Fibroblast of pulmonary artery (primary cell): Measurements from ENCODE around the gene OFD1.

Experiments used
- DNase-seq: peaks from one replicate; pipeline ENCODE4 v3.0.0-alpha.2; 2010; ENCODE audit warnings: low read depth
- H3K4me3 ChIP-seq: replicated peaks from 2 replicates; pipeline ENCODE4 v1.5.1; 2011; ENCODE audit warnings: low read depth, mild to moderate bottlenecking, control low read depth, low read length, moderate library complexity
- CTCF ChIP-seq: IDR thresholded peaks from 2 replicates; pipeline ENCODE4 v1.5.1; 2011; ENCODE audit warnings: mild to moderate bottlenecking, control low read depth, low read length, inconsistent platforms; ENCODE audit errors: missing control alignments

Gene OFD1

DNA sequence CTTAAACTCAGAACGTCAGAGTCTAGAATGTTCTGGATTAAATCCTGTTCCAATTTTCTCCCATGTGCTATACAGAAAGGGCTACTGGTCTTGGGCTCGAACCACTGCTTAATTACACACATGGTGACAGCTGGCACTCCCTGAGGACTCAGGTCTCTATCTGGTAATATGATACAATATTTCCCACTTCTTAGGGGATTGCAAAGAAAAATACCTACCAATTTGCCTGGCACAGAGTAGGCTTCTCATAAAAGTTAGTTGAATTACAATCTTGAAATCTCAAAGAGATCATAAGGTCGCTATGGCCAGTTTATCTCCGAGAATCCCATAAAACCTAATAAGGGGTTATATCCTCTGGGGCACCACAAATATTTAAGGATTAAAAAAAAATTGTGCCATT is 73.7 kb downstream of the OFD1 start:
- no peak for DNase-seq
- TF ChIP-seq CTCF = no peak
- H3K4me3 ChIP-seq = no peak overlapping the region

GRCh38 chrX:13808865-13809264 is 74.3 kb downstream of the OFD1 start:
- no peak for TF ChIP-seq CTCF
- DNase-seq = no peak
- no peak overlapping the region for H3K4me3 ChIP-seq

DNA sequence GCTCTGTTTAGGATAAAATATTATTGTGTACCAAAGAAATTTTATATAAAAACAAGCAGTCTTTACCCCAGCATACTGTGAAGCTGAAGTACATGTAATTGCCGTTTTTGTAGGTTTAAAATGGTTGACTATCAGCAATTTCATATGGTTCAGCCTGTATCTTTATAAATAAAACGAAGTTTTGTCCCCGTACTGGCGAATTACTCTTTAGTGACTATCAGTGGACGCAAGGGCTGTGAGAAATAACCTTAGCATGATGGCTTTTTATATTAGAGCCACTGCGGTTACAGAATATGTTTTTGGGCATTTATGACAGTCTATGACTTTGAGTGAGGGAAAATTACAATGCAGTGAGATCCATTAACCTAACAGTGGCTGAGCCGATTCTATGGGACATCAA is 81.1 kb downstream of the OFD1 start:
- no peak for TF ChIP-seq CTCF
- H3K4me3 ChIP-seq = no peak overlapping the region
- no peak for DNase-seq

DNA sequence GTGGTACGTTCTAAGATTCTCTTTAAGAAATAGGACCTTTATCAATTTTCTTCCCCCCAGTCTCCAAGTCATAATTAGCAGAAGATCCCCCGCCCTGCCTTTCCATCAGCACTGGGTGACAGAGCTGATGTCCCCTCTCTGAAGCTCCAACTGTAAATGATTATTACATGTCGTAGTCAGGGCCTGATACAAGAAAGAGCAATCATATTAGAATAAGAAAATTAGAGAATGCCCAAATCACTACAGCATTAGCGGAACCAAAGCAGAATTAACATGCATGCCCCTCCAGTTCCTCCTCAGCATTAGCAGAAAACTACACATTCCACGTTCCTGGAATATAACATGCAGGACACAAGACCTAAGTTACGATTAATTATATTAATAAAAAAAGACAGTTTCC is 81.6 kb downstream of the OFD1 start:
- no peak for TF ChIP-seq CTCF
- DNase-seq = no peak
- H3K4me3 ChIP-seq = no peak overlapping the region

GRCh38 chrX:13816643-13817627 is 82.4 kb downstream of the OFD1 start, which contains the start of gene GPM6B:
GPM6B (minus strand) TSS chrX:13817093; CDS start chrX:13816904, 189 bp downstream.
- TF ChIP-seq CTCF = no peak
- H3K4me3 ChIP-seq = no peak within 1 kb of the TSS
- no peak for DNase-seq
